HG02623 (cell line): ENCODE measurements around the gene CDK16.

Experiments used
- ATAC-seq: cut with Tn5 transposase; IDR thresholded peaks from one replicate; pipeline ENCODE4 v1.9.1; 2021; ENCODE audit warnings: moderate library complexity; ENCODE audit not compliant: unreplicated experiment

Gene CDK16

GRCh38 chrX:47218280-47218919 is at the start of gene CDK16:
Gene CDK16 (plus strand): TSS chrX:47218681. CDS start chrX:47223558, 4,877 bp downstream.
- ATAC-seq, result peak; percentile 34

- ATAC-seq, result no peak
Measured at GRCh38 chrX:47169273-47169672, 49.2 kb upstream of the CDK16 start.

- ATAC-seq, result no peak
Measured at GRCh38 chrX:47169726-47170515, 48.6 kb upstream of the CDK16 start.

- no peak for ATAC-seq
Measured at GRCh38 chrX:47170861-47171692, 47.4 kb upstream of the CDK16 start.

- ATAC-seq, result no peak
Measured at GRCh38 chrX:47171996-47172395, 46.5 kb upstream of the CDK16 start.

GRCh38 chrX:47172549-47172948 is 45.9 kb upstream of the CDK16 start:
- no peak for ATAC-seq

GRCh38 chrX:47172971-47173792 is 45.3 kb upstream of the CDK16 start:
- no peak for ATAC-seq

GRCh38 chrX:47174376-47174775 is 44.1 kb upstream of the CDK16 start:
- ATAC-seq, result no peak

GRCh38 chrX:47174846-47175587 is 43.5 kb upstream of the CDK16 start:
- ATAC-seq, result no peak

- no peak for ATAC-seq
Measured at GRCh38 chrX:47175588-47175980, 42.9 kb upstream of the CDK16 start.

GRCh38 chrX:47176101-47176740 is 42.3 kb upstream of the CDK16 start:
- ATAC-seq, result no peak

GRCh38 chrX:47177079-47177478 is 41.4 kb upstream of the CDK16 start:
- no peak for ATAC-seq

- ATAC-seq, result no peak
Measured at GRCh38 chrX:47178337-47178736, 40.1 kb upstream of the CDK16 start.

- ATAC-seq, result no peak
Measured at GRCh38 chrX:47179221-47179927, 39.1 kb upstream of the CDK16 start.

- no peak for ATAC-seq
Measured at GRCh38 chrX:47179928-47180255, 38.6 kb upstream of the CDK16 start.

GRCh38 chrX:47180346-47180745 is 38.1 kb upstream of the CDK16 start:
- ATAC-seq, result no peak

GRCh38 chrX:47181301-47181700 is 37.2 kb upstream of the CDK16 start:
- ATAC-seq, result no peak

GRCh38 chrX:47182106-47182700 is 36.3 kb upstream of the CDK16 start:
- ATAC-seq, result no peak

- ATAC-seq, result no peak
Measured at GRCh38 chrX:47184486-47184885, 34.0 kb upstream of the CDK16 start.
